Liver (tissue), 3 donors: ENCODE results near the gene PDCL2.
"Not testable (repeated sequence)": the region's sequence is repeated elsewhere in the genome, so short reads cannot be mapped to it uniquely, and the experiment has no call there.

Experiments used
- RAD21 ChIP-seq, 2 donors: IDR thresholded peaks; 2 replicates each; pipeline ENCODE4 v1.6.1; 2016; ENCODE audit warnings: antibody characterized with exemption in 2 of 2, mild to moderate bottlenecking in 2 of 2
- TF ChIP-seq, protein P1 (sequence below): fragments of 150-350 bp; IDR thresholded peaks from 2 replicates; pipeline ENCODE4 v1.5.1; 2017; ENCODE audit warnings: improper control_type of control experiment, low read depth, low read length; ENCODE audit not compliant: missing input control
- donor health status: healthy.
- donor health status: healthy.

DNA sequence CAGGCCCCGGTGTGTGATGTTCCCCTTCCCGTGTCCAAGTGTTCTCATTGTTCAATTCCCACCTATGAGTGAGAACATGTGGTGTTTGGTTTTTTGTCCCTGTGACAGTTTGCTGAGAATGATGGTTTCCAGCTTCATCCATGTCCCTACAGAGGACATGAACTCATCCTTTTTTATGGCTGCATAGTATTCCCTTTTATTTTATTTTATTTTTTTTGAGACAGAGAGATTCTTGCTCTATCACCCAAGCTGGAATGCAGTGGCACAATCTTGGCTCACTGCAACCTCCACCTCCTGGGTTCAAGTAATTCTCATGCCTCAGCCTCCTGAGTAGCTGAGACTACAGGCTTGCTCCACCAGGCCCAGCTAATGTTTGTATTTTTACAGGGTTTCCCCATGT lies 9.3 kb downstream of the PDCL2 start:
- TF ChIP-seq, protein P1, sequence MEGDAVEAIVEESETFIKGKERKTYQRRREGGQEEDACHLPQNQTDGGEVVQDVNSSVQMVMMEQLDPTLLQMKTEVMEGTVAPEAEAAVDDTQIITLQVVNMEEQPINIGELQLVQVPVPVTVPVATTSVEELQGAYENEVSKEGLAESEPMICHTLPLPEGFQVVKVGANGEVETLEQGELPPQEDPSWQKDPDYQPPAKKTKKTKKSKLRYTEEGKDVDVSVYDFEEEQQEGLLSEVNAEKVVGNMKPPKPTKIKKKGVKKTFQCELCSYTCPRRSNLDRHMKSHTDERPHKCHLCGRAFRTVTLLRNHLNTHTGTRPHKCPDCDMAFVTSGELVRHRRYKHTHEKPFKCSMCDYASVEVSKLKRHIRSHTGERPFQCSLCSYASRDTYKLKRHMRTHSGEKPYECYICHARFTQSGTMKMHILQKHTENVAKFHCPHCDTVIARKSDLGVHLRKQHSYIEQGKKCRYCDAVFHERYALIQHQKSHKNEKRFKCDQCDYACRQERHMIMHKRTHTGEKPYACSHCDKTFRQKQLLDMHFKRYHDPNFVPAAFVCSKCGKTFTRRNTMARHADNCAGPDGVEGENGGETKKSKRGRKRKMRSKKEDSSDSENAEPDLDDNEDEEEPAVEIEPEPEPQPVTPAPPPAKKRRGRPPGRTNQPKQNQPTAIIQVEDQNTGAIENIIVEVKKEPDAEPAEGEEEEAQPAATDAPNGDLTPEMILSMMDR, result not testable (repeated sequence)
- not testable (repeated sequence) for TF ChIP-seq RAD21 (IDR thresholded peaks at IDR 0.05)
